HEK293 (cell line): ENCODE data around the gene TOMM6.

ENCODE experiments used
- CTCF ChIA-PET: fragments of 350-600 bp; formaldehyde crosslinking; extraction: SDS; loops from one replicate; lab custom pipeline; 2021; ENCODE audit warnings: antibody characterized with exemption; lab: Yijun Ruan, JAX
- POLR2A ChIA-PET: fragments of 300-600 bp; formaldehyde crosslinking; extraction: SDS; loops from one replicate; lab custom pipeline; 2020; ENCODE audit warnings: antibody characterized with exemption, inconsistent platforms; lab: Yijun Ruan, JAX
- H3K27ac ChIP-seq: fragments of 200-500 bp; sonication (Bioruptor generic); 2 replicates; pipeline ENCODE4 v1.5.1; 2014; ENCODE audit warnings: low read depth, low read length, control low read depth, inconsistent platforms; ENCODE audit errors: extremely low read depth
- H3K36me3 ChIP-seq, 2 experiments: fragments of 200-500 bp in 1 of 2; sonication (Bioruptor generic) in 1 of 2; 1 replicate in 1 of 2; 2 replicates in 1 of 2; pipeline ENCODE4 v1.5.1; 2014 to 2017; ENCODE audit warnings: inconsistent platforms in 2 of 2, low read length in 2 of 2; ENCODE audit not compliant: control insufficient read depth in 2 of 2, insufficient read depth in 1 of 2
- H3K4me1 ChIP-seq: fragments of 200-500 bp; sonication (Bioruptor generic); 2 replicates; pipeline ENCODE4 v1.5.1; 2014; ENCODE audit warnings: mild to moderate bottlenecking, low read length, inconsistent platforms; ENCODE audit not compliant: control insufficient read depth, insufficient read depth
- H3K4me3 ChIP-seq: 2 replicates; pipeline ENCODE4 v1.5.1; 2011; ENCODE audit warnings: low read depth, mild to moderate bottlenecking, control low read depth, low read length, moderate library complexity
- H3K9me3 ChIP-seq: fragments of 200-500 bp; sonication (Bioruptor generic); 2 replicates; pipeline ENCODE4 v1.5.1; 2014; ENCODE audit warnings: low read depth, low read length, inconsistent platforms; ENCODE audit not compliant: control insufficient read depth, insufficient read depth
- ATF2 ChIP-seq: fragments of 450-650 bp; formaldehyde crosslinking; IDR thresholded peaks from 2 replicates; pipeline ENCODE4 v1.5.1; 2016; ENCODE audit warnings: missing biosample characterization, missing genetic modification characterization, low read depth
- EGR2 ChIP-seq: fragments of 450-650 bp; formaldehyde crosslinking; IDR thresholded peaks from 2 replicates; pipeline ENCODE4 v1.5.1; 2016; ENCODE audit warnings: low read depth, missing biosample characterization, missing genetic modification characterization
- GLI2 ChIP-seq: fragments of 450-650 bp; formaldehyde crosslinking; IDR thresholded peaks from 2 replicates; pipeline ENCODE4; 2017; ENCODE audit warnings: missing biosample characterization, missing genetic modification characterization, low read depth, borderline replicate concordance
- INSM2 ChIP-seq: fragments of 450-650 bp; formaldehyde crosslinking; IDR thresholded peaks from 2 replicates; pipeline ENCODE4 v1.5.1; 2016; ENCODE audit warnings: missing biosample characterization, missing genetic modification characterization
- SETDB1 ChIP-seq: IDR thresholded peaks from one replicate; pipeline ENCODE4 v1.6.1; 2017; ENCODE audit warnings: mild to moderate bottlenecking, low read length, moderate library complexity, mixed read lengths; ENCODE audit not compliant: insufficient read length
- TRIM28 ChIP-seq: IDR thresholded peaks from 2 replicates; pipeline ENCODE4 v1.6.1; 2011; ENCODE audit warnings: low read length, control low read depth, borderline replicate concordance
- ZBTB10 ChIP-seq: fragments of 450-650 bp; formaldehyde crosslinking; IDR thresholded peaks from 2 replicates; pipeline ENCODE4 v1.5.1; 2016; ENCODE audit warnings: missing biosample characterization, missing genetic modification characterization
- ZNF121 ChIP-seq: fragments of 450-650 bp; formaldehyde crosslinking; IDR thresholded peaks from 2 replicates; pipeline ENCODE4 v1.5.1; 2016; ENCODE audit warnings: missing biosample characterization, missing genetic modification characterization
- ZNF184 ChIP-seq: fragments of 450-650 bp; IDR thresholded peaks from 2 replicates; pipeline ENCODE4 v1.5.1; 2018; ENCODE audit warnings: missing biosample characterization, mild to moderate bottlenecking, missing genetic modification characterization
- ZNF2 ChIP-seq: fragments of 450-650 bp; formaldehyde crosslinking; IDR thresholded peaks from 2 replicates; pipeline ENCODE4 v1.5.1; 2016; ENCODE audit warnings: missing biosample characterization, missing genetic modification characterization
- ZNF354C ChIP-seq: fragments of 450-650 bp; formaldehyde crosslinking; IDR thresholded peaks from 2 replicates; pipeline ENCODE4 v1.5.1; 2016; ENCODE audit warnings: missing biosample characterization, missing genetic modification characterization, low read depth, borderline replicate concordance
- ZNF366 ChIP-seq: fragments of 450-650 bp; formaldehyde crosslinking; conservative IDR thresholded peaks from 2 replicates; pipeline ENCODE4 v1.5.1; 2016; ENCODE audit warnings: missing biosample characterization, missing genetic modification characterization
- ZNF473 ChIP-seq: fragments of 450-650 bp; formaldehyde crosslinking; IDR thresholded peaks from 2 replicates; pipeline ENCODE4 v1.5.1; 2017; ENCODE audit warnings: missing biosample characterization, missing genetic modification characterization
- ZNF514 ChIP-seq: fragments of 450-650 bp; formaldehyde crosslinking; IDR thresholded peaks from 2 replicates; pipeline ENCODE4 v1.5.1; 2016; ENCODE audit warnings: missing biosample characterization, missing genetic modification characterization
- ZNF621 ChIP-seq: fragments of 450-650 bp; formaldehyde crosslinking; IDR thresholded peaks from 2 replicates; pipeline ENCODE4 v1.5.1; 2017; ENCODE audit warnings: missing biosample characterization, missing genetic modification characterization
- ZNF777 ChIP-seq: fragments of 450-650 bp; formaldehyde crosslinking; IDR thresholded peaks from 2 replicates; pipeline ENCODE4 v1.5.1; 2017; ENCODE audit warnings: missing biosample characterization, missing genetic modification characterization, borderline replicate concordance
- ZNF843 ChIP-seq: fragments of 450-650 bp; formaldehyde crosslinking; IDR thresholded peaks from 2 replicates; pipeline ENCODE4 v1.5.1; 2016; ENCODE audit warnings: missing biosample characterization, missing genetic modification characterization
- ZSCAN18 ChIP-seq: fragments of 450-650 bp; formaldehyde crosslinking; IDR thresholded peaks from 2 replicates; pipeline ENCODE4 v1.5.1; 2016; ENCODE audit warnings: missing biosample characterization, missing genetic modification characterization

The TOMM6 gene

GRCh38 chr6:41786451-41787218, 859 bp upstream of the TOMM6 start (continued):
- no peak for TF ChIP-seq INSM2 (tag by site-specific recombination)
- TF ChIP-seq ZNF2 (tag by site-specific recombination) = no peak
- TF ChIP-seq ATF2 = no peak
- no peak for TF ChIP-seq EGR2 (tag by site-specific recombination)

GRCh38 chr6:41789390-41789724, 1.9 kb downstream of the TOMM6 start:
- Histone ChIP-seq H3K9me3 (no peaks in the 10 kb centered on the region), H3K27ac (no peak overlapping the region), H3K36me3 (peaks cover 11 to 55% of the 10 kb centered on the region in 2 experiments), H3K4me1 (no peaks in the 10 kb centered on the region; the same call in 1 of the 2 replicates), H3K4me3 (no peak overlapping the region)
- TF ChIP-seq ZNF184 (tag by site-specific recombination) (no peak), SETDB1 (no peak), ZNF514 (no peak), TRIM28 (no peak), ZNF121 (no peak), ZNF366 (tag by site-specific recombination) (no peak)
- ChIA-PET CTCF (interaction anchor here (1.1 to 10.9 kb wide), 2 partner anchors 147 to 255 kb away, joined by 3 to 192 read pairs; no protein-coding TSS in a partner anchor), POLR2A (no interaction called here)

- POLR2A ChIA-PET = interaction anchor here (0.6 kb wide), 1 partner anchor 80 kb away, joined by 4 read pairs; no protein-coding TSS in a partner anchor
Observed at GRCh38 chr6:41790045-41790444, 2.6 kb downstream of the TOMM6 start.

More at GRCh38 chr6:41790045-41790444, 2.6 kb downstream of the TOMM6 start:
- Histone ChIP-seq H3K36me3 (peaks cover 11 to 60% of the 10 kb centered on the region in 2 experiments), H3K9me3 (no peaks in the 10 kb centered on the region), H3K4me1 (no peaks in the 10 kb centered on the region; the same call in 1 of the 2 replicates), H3K27ac (no peak overlapping the region), H3K4me3 (no peak overlapping the region)
- no peak for TF ChIP-seq ZNF621 (tag by site-specific recombination)
- no peak for TF ChIP-seq ZSCAN18 (tag by site-specific recombination)
- no peak for TF ChIP-seq ZNF473 (tag by site-specific recombination)
- no peak for TF ChIP-seq GLI2 (tag by site-specific recombination)
- no peak for TF ChIP-seq ZNF354C (tag by site-specific recombination)
- TF ChIP-seq ZBTB10 (tag by site-specific recombination) = no peak
- TF ChIP-seq ZNF777 (tag by site-specific recombination) = 0 out of 2 replicates have a peak, but pooled peaks have one; percentile 17
- TF ChIP-seq ZNF843 (tag by site-specific recombination) = no peak
- CTCF ChIA-PET = interaction anchor here (0.5 to 10.9 kb wide), 4 partner anchors 10 to 254 kb away, joined by 3 to 192 read pairs (median 4); no protein-coding TSS in a partner anchor
